ENCODE data around the gene CCP110. TPM values are rescaled to one million over a fixed set of nuclear protein-coding genes. Genes with fewer than 3 reads are reported as not detected.

The CCP110 gene
- total RNA-seq, 2 donors from 2014 or later = 8.2 to 11.1 TPM

DNA sequence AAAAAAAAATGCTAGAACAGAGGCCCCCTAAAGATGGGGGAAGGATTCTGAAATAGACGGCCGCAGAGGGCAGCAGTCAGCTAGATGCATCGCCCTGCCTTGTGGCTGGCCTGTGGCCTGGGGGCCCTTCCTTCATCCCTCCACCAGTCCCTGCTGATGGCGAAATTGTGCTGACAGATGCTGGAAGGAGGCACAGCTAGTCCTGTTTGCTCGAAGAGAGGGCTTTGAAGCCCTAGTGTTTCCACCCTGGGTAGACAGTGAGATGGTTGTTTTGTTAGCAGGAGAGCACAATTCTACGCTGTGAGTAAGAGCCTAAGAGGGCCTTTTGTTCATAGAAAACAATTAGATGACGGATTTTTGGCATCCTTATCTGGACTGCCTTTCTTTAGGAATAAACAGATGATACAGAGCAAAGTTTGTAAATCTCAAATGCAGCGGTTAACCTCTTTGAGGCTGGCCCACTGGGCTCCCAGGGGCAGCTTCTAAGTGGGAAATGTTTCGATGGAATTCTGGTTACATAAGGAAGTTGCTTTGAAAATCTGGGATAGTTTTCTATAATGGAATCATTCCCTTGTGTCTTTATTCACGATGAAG, 54.7 kb downstream of the CCP110 start:
- Histone ChIP-seq H3K9ac (ENCODE audit: low read depth in 2 of 2, low read length in 2 of 2) (no peak overlapping the region), H3K36me3 (no peaks in the 10 kb centered on the region), H3K4me1 (no peaks in the 10 kb centered on the region), H3K27me3 (no peaks in the 10 kb centered on the region), H3K9me3 (no peaks in the 10 kb centered on the region), H3K4me3 (no peak overlapping the region), H3K27ac (no peak overlapping the region)
- intact Hi-C loops (cut with DNase I) = no loop called here
- TF ChIP-seq, protein P1, sequence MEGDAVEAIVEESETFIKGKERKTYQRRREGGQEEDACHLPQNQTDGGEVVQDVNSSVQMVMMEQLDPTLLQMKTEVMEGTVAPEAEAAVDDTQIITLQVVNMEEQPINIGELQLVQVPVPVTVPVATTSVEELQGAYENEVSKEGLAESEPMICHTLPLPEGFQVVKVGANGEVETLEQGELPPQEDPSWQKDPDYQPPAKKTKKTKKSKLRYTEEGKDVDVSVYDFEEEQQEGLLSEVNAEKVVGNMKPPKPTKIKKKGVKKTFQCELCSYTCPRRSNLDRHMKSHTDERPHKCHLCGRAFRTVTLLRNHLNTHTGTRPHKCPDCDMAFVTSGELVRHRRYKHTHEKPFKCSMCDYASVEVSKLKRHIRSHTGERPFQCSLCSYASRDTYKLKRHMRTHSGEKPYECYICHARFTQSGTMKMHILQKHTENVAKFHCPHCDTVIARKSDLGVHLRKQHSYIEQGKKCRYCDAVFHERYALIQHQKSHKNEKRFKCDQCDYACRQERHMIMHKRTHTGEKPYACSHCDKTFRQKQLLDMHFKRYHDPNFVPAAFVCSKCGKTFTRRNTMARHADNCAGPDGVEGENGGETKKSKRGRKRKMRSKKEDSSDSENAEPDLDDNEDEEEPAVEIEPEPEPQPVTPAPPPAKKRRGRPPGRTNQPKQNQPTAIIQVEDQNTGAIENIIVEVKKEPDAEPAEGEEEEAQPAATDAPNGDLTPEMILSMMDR (IDR thresholded peaks at IDR 0.05) = no peak
- no peak for DNase-seq

DNA sequence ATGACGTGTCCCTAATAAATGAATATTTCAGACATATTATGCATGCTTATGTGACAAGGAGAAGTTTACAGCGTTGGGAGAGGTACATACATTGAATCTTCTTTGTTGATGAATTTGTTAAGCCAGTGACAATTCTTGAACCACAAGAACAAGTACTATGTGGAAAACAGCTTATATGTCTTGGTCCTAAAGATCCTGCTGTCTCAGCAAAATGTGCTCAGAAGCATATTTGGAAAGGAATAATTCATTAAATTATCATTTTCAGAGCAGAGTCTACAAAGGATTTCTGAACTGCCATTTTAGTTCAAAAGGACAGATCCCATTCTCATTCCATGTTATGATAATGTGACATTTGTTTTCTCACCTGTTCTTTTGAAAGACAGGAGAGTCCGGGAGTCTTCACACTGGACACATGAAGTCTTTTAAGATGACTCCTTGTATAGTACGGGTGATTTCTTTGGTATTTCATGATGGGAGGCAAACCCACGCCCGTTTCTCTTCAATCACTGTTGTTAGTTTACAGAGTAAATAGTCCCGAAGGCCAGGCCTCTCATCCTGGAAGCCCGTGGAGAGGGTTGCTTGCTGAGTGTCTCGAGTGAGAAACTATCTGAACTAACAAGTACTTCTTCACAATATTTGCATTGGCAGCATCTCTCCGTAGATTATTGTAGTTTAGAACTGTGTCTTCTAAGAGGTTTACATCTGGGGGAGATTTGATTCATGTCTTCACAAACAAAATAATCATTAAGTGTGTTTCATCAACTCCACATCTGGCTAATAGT, 58.5 kb downstream of the CCP110 start:
- H3K9me3 ChIP-seq = no peaks in the 10 kb centered on the region
- DNase-seq = no peak
- H3K36me3 ChIP-seq = no peaks in the 10 kb centered on the region
- H3K27me3 ChIP-seq = no peaks in the 10 kb centered on the region
- TF ChIP-seq, protein P1 (IDR thresholded peaks at IDR 0.05) = no peak
- H3K27ac ChIP-seq = no peak overlapping the region
- H3K4me3 ChIP-seq = no peak overlapping the region
- H3K9ac ChIP-seq (ENCODE audit: low read depth in 2 of 2, low read length in 2 of 2) = no peak overlapping the region
- intact Hi-C loops (cut with DNase I) = no loop called here
- no peaks in the 10 kb centered on the region for H3K4me1 ChIP-seq

DNA sequence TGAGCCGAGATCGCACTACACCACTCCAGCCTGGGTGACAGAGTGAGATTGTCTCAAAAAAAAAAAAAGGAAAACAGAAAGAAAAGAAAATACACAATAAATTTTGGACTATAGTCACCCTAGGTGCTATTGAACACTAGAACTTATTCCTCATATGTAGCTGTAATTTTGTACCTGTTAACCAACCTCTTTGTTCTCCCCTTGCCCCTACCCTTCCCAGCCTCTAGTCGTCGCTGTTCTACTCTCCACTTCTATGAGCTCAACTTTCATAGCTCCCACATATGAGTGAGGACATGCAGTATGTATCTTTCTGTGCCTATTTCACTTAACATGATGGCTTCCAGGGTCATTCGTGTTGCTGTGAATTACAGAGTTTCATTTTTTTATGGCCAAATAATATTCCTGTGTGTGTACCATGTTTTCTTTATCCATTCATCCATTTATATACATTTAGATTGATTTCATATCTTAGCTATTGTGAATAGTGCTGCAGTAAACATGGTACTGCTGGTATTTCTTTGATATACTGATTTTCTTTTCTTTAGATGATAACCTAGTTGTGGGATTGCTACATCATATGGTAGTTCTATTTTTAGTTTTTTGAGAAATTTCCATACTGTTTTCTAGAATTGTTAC, 60.0 kb downstream of the CCP110 start:
- Histone ChIP-seq H3K27ac (no peak overlapping the region), H3K4me3 (no peak overlapping the region), H3K4me1 (no peaks in the 10 kb centered on the region), H3K27me3 (no peaks in the 10 kb centered on the region), H3K9ac (ENCODE audit: low read depth in 2 of 2, low read length in 2 of 2) (no peak overlapping the region), H3K9me3 (no peaks in the 10 kb centered on the region), H3K36me3 (no peaks in the 10 kb centered on the region)
- intact Hi-C loops (cut with DNase I) = no loop called here
- TF ChIP-seq, protein P1 (IDR thresholded peaks at IDR 0.05) = peak; percentile 81
- peak; percentile 40 for DNase-seq

DNA sequence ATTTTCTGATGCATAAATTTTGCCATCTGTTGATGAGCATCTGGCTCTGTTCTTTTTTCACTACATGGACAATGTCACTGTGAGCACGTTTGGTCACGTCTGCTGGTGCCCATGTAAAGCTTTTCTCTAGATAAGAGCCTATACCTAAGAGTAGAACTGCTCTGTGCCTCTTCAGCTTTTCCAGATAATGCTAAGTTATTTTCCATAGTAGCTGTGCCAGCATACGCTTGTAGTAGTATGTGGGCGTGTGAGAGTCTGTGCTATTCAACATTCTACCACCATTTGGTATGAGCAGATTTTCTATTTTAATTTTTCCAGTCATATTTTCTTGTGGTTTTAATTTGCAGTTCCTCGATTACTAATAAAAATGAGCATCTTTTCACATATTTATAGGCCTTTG, 64.9 kb downstream of the CCP110 start:
- no peaks in the 10 kb centered on the region for H3K36me3 ChIP-seq
- no peak overlapping the region for H3K9ac ChIP-seq (ENCODE audit: low read depth in 2 of 2, low read length in 2 of 2)
- peak overlapping the region; percentile 7 for H3K27ac ChIP-seq

DNA sequence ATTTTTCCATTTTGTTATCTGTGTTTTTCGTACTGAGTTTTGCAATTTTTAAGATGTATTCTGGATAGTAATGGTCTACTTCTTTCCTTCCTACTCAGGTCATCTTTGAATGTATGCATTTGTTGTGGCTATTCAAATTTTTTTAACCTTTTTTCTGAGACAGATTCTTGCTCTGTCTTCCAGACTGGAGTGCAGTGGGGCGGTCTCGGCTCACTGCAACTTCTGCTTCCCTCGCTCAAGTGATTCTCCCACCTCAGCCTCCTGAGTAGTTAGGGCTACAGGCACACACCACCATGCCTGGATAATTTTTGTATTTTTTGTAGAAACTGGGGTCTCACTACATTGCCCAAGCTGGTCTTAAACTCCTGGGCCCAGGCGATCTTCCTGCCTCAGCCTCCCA, 65.4 kb downstream of the CCP110 start:
- Histone ChIP-seq H3K27me3 (no peaks in the 10 kb centered on the region), H3K9me3 (no peaks in the 10 kb centered on the region), H3K4me3 (no peak overlapping the region), H3K36me3 (no peaks in the 10 kb centered on the region), H3K27ac (peak overlapping the region; percentile 7), H3K4me1 (no peaks in the 10 kb centered on the region), H3K9ac (ENCODE audit: low read depth in 2 of 2, low read length in 2 of 2) (no peak overlapping the region)
- intact Hi-C loops (cut with DNase I) = no loop called here
- no peak for DNase-seq
- TF ChIP-seq, protein P1 (IDR thresholded peaks at IDR 0.05) = no peak

More for the DNA sequence above, 64.9 kb downstream of the CCP110 start:
- no peaks in the 10 kb centered on the region for H3K4me1 ChIP-seq
- DNase-seq = no peak
- H3K9me3 ChIP-seq = no peaks in the 10 kb centered on the region
- intact Hi-C loops (cut with DNase I) = no loop called here
- TF ChIP-seq, protein P1 (IDR thresholded peaks at IDR 0.05) = no peak
- no peak overlapping the region for H3K4me3 ChIP-seq
- no peaks in the 10 kb centered on the region for H3K27me3 ChIP-seq
